Pulmonary artery endothelial cell (primary cell): ENCODE results near the gene SULT2B1. TPM values are rescaled to one million over a fixed set of nuclear protein-coding genes. Genes with fewer than 3 reads are reported as not detected.
A peak's percentile ranks its signal among the peaks of the same experiment; 100 is the strongest.

Experiments used
- DNase-seq: peaks from one replicate; pipeline ENCODE4 v3.0.0-alpha.2; 2011; ENCODE audit warnings: low read depth, low spot score
- total RNA-seq: library from RNA; depleted of rRNA; stranded (reverse); fragments of >200 nt; gene quantifications from 2 replicates; pipeline ENCODE4 v1.2.3, GENCODE V29; 2014

Gene SULT2B1
- total RNA-seq, 1 donor from 2014 or later, result not detected

DNA sequence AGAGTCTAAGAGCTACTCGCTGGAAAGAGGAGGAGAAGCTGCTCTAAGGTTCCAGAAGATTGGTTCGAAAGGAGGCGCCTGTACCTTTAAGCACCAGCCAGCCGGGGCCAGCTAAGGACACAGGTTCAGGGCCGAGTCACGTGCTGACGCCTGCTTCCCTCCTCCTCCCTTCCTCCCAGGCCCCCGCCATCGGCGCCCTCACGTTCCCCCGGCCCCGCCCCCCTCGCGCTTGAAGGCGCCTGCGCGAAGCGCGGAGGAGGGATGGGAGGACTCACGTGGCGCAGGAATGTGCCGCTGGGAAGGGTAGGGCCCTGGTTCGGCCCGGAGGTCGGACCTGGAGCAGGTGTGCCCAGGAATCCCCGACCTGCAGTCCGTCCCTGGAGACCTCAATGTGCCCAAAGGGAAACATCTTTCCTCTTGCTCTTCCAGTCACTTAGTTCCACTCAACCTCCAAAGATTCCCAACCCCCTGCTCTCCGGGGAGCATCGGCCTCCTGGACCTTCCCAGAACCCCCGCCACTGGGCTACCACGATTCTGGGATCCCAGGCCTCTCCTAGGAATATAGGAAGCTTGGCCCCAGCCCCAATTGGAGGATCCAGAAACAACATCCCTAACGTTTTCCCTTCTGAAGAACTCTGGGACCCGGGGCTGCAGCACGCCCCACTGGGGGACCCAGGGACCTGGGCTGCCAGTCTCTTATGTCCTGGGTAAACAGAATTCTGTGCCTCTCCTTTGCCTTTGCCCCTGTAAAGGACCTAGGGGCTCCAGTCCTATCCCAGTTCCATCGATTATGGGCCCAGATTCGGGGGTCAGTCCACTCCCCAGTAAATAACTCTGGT, 82.7 kb downstream of the SULT2B1 start:
- DNase-seq, result peak; percentile 88

DNA sequence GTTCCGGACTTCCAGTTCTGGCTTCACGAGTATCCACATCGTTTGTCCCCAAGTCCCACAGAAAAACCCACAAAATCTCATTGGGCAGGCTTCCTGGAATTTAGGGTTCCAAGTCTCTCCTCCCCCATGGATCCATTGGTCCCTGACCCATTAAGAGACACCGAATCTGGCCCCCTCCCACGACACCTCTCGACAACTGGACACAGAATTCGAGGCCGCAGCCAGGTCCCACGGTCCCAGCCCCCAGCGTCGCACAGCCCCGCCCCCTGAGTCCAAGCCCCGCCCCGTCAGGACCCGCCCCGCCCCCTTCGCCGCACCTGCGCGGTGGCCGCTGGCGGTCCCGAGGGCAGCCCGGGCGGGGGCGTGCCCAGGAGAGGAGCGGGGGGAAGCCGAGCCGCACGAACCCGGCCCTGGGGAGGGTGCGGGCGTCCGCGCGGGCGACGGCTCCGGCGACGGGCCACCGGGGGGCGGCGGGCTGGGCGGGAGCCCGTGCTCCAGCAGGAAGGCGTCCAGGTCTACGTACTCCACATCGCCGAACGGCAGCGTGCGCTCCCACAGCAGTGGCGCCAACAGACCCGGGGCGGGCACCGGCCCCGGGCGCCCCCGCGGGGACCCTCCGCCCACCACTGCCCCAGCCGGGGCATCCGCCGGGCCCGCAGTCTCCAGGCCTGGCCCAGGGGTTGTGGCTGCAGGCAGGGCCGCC, 83.4 kb downstream of the SULT2B1 start:
- no peak for DNase-seq

DNA sequence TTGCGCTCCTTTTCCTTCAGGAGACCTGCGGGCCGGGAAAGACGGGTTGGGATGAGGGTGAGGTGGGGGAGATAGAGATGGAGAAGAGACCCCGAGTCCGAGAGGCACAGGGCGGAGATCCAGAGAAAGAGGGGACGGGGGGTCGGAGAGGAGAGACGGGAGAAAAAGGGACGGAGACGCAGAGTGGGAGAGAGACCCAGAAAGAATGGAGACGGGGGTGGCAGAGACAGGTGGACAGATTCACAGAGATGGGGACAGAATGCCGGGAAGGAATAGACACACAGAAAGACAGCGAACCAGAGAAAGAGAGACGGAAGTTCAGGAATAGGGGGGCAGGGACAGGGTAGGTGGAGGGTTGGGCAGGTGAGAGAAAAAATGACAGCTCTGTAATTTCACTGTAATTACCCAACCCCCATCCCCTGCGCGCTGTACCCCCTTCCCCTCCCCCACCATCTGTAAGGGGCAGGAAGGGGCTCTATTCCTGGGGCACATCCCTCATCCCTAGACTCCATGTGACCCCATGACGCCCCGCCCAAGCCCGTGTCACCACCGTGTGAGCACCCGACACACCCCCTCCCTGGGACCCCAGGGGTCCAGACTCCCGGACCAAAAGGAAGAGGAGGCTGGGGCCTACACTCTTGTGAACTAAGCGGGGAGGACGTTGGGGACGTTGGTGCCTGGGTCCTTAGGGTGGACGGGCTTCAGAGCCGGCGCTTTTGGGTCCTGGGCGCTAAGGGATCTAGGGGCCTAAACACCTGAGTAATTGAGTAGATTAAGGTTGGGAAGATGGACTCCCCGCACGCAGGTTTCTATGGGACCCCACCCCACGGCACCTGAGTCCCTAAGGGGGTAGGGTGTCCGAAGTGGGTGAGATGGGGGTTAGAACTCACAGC, 84.2 kb downstream of the SULT2B1 start:
- DNase-seq, result no peak

DNA sequence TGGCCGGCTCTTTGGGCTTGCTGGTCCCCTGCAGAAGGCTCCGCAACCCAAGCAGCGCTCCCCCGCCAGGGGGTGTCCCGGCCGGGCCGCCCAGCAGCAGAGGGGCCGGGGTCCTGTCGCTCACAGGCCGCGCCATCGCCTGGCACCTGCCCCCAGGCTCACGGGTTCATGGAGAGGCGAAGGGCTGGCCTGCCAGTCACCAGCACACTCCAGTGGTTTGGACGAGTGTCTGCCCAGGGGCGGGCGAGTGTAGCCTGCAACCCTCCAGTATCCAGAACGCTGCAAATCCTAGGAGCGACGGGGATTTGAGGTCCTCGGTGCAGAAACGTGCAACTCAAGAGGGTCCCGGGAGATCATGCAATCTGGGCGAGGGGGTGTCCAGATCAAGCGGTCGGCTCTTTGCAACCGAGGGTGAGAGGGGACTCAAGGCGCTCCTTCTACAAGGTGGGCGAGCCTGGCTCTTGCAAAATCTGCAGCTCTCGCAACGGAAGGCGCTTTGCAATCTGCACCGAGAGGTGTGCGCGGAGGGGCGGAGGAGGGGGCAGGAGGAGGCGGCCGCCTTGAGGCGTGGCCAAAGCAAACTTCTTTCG, 85.0 kb downstream of the SULT2B1 start, which contains the start of gene DBP:
DBP (minus strand) TSS at position 521 of the 590 bp plus-strand sequence; CDS start at position 136, 385 bp downstream.
- no peak for DNase-seq

DNA sequence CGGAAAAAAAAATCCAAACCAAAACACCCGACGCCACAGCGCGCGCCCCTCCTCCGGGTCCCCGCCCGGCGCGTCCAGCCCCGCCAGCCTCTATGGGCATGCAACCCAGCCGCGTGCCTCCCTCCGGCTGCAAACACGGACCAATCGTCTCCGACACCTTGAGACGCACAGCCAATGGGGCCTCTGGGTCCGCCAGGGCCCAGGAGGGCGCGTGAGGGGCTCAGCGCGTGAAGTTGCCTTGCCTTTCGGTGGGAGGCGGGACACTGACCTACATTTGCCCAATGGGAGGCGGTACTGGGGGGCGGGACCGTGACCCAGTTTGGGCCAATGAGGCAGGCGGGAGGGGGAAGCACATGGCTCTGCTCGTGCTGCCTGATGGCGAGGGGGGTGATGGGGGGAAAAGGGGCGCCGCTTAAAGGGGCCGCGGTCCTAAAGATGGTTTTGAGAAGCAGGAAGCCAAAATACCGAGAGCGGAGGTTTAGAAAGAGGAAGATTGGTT, 85.5 kb downstream of the SULT2B1 start:
- DNase-seq, result peak; percentile 92

DNA sequence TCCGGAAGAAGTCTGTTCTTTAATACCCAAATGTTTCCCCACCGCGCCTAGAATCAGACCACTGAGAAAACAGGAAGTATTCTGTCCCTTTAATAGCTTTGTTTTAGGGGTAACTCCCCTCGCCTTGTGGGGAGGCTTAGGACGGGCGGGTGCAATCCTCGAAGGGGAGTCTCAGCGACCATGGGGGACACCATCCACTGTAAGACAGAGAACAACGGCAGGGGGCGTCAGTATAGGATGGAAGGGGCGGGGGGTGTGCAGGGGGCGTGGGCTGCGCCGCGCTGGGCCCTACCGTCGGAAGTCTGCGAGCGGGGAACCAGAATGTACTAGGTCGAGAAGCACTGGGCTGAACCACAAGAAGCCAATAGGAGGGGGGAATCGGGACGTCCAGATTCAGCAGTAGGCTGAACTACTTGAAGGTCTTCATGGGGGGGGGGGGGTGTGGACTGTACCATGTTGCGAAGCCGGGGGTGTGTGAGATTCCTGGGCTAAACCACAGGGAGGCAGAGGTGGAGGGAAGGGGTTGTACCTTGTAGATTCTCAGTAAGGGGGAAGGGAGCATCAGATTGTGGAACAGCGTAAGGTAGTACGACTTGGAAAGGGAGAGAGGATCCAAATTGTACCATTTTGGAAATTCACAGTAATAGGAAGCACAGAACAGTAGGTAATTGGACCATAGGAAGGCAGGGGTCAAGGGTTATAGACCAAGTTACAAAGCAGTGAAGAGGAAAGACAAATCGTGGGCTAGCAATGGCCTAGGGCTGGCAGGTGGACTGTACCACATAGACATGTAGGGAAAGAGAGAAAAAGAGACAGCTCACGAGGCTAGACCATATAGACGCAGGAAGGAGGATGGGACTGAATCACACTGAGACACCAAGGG, 86.2 kb downstream of the SULT2B1 start:
- peak; percentile 83 for DNase-seq

DNA sequence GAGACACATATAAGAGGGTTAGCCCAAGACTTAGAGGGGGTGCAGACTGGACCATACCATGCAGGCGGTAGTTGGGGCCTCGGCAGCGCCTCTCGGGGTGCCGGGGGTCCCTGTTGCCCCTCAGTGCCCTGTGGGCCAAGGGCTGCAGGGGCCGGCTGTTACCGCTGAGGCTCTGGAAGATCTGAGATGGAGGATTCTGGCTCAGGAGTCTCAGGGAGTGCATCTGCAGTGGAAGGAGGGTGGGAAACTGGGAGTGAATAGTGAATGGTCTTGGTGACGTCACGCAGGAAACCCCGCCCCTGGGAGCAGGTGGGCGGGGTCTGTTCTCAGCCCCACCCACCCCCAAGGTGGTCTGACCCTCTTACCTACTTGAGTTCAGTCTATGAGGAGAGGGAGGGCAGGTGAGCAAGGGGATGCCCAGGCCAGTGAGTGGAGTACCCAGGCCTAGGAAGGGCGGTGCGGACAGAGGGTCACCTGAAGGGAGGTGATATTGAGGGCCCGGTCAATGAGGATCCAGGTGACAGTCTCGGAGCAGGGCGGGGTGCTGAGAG, 86.9 kb downstream of the SULT2B1 start:
- no peak for DNase-seq

DNA sequence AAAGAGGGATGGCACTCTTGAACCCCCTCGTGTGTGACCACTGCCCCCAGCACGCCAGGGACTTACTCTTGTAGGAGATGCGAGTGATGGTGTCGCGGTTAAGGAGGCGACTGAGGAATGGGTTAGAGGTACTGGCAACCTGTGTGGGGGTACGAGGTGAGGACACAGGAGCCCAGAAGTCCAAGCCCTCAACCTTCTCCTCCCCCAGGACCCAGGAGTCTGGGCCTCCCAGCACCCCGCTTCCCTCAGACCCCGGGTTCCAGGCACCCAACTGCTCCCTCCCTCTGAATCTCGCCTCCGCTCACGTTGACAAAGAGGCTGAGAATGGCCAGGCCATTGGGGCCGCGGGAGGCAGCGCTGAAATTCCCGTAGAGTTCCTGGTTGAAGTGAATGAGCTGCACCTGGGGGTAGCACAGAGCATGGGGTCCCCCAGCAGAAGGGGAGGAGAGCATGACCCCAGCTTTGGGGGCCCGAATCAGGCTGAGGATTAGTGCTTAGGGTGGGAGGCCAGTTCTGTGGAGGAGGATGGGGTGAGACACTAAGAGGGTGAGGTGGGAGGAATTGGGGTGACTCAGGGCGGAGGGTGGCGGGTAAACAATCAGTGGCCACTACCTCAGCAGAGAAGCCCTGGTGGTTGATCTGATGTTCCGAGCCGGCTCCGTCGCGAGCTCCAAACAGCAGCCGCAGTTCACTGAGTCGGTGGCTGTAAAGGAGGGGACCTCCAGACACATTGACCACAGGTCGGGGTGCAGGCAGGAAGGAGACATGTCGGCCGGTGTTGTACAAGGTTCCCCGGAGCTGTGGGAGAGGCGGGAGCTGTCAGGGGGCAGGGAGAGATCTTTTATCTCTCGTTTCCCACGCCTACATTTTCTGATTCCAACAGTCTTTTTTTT, 87.8 kb downstream of the SULT2B1 start:
- DNase-seq, result no peak

DNA sequence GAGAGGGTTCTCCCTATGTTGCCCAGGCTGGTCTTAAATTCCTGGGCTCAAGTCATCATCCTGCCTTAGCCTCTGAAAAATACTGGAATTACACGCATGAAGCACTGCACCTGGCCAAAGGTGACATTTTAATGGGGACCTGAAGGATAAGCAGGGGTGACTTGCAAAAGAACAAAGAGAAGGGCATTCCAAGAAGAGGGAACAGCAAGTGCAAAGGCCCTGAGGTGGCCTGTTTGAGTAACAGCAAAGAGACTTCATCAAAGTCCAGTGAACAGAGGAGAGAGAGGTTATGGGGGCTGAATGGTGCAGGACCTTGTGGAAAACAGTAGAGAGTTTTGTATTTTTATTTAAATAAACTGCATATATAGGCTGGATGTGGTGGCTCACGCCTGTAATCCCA, 89.9 kb downstream of the SULT2B1 start:
- no peak for DNase-seq

DNA sequence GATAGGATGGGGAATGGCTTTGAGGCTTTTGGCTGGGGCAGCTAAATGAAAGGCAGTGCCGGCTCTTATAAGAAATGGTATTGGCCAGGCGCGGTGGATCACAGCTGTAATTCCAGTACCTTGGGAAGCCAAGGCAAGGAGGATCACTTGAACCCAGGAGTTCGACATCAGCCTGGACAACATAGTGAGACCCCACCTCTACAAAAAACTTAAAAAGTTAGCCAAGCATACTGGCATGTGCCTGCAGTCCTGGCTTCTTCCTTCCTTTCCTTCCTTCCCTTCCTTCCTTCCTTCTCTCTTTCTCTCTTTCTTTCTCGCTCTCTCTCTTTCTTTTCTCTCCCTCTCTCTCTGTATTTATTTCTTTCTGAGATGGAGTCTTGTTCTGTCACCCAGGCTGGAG, 90.9 kb downstream of the SULT2B1 start:
- DNase-seq, result no peak

DNA sequence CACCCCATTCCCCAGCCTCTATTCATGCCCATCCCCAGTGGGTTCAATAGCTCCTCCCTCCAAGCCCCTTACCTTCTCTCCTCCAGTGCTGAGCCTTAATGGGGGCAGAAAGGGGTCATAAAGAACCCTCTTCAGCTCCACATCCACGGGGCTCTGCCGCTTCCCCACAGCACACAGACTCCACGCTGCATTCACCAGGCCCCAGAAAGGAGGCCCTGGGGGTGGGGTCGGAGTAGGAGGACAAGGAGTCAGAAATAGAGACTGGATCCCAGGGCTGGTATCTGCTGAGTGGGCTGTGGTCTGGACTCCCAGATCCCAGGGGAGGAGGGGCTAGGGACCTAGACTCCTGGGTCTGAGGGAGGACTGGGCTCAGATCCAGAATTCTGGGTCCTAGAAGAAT, 92.4 kb downstream of the SULT2B1 start:
- DNase-seq, result no peak

DNA sequence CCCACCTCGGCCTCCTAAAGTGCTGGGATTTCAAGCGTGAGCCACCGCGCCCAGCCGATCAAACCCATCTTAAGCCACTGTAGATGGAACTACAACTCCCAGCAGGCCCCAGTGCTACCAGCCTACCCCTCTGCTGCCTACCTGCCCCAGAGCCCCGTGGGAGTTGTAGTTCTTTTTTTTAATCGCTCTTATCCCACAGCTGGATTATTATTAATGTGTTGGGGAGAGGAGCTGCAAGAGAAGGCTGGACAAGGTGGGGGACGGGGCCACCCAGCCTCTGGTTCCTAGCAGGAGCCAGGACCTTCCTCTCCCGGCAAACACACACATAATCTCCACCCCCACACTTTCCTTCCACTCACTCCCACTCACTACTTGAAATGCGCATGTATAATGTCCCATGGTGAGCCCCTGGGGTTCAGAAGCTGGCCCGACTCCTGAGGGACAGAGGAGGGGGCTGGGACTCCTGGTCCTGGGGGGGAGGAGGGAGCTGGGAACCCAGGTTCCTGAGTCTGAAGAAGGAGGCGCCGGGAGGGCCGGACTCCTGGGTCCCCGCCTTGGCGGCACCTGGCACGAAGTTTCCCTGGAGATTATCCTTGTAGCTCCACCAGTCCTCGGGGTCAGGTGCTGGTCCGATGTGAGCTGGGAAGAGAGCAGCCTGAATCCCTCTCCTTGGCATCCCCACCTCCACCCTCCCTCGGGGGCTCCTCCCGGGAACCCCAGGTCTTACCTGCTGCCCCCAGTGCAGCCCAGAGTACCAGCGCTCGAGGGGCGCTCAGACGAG, 93.1 kb downstream of the SULT2B1 start:
- no peak for DNase-seq

DNA sequence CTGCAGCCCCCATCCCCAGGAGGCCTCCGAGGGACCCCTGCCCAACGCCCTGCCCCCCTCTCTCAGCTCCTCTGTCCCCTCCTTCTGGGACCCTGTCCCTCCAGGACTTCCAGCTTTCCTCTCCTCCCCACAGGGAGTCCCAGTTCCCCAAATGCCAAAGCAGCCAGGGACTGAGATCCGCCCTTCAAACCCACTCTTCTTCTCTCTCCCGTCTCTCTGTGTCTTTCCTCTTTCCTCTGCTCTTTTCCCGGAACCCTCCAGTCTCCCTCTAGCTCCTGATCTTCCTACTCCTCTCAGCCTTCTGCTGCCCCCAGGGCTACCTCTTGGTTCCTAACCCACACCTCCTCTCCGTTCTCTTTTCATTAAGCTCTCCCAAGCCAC, 93.6 kb downstream of the SULT2B1 start:
- DNase-seq, result no peak

DNA sequence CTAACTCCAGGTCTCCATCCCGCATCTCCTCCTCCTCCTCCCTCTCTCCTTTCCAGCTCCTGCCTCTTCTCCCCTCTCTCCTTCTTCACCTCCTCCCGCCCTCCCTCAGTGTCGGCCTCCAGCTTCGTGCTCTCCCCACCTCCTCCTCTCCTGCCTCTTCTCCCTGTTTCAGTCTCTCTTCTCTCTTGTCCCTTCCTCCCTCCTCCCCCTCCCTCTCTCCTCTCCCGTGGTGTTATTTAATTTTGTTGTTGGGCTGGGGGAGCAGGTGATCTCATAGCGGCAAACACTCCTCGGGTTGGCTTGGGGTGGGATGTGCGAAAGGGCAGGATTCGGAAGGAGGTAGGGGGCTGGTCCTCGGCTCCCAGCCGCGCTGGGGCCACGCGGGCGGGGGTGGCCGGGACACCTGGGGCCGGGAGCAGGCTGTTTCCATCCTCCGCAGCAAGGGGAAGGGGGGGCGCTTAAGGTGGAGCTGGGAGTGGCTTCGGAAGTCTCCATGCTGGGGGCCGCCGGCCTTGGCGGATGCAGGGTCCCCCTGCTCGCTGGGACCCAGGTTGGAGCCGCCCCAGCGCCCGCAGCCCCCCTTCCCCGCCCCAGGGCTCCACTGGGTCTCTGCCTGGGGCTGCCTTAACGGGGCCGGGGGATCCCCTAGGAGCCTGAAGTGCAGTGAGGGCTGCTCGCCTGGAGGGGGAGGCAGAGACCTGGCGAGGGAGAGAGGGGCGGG, 94.2 kb downstream of the SULT2B1 start, which contains the start of gene CA11:
CA11 (minus strand) TSS at position 187 of the 721 bp plus-strand sequence. CDS start 555 bp downstream, outside the sequence.
- DNase-seq, result no peak

DNA sequence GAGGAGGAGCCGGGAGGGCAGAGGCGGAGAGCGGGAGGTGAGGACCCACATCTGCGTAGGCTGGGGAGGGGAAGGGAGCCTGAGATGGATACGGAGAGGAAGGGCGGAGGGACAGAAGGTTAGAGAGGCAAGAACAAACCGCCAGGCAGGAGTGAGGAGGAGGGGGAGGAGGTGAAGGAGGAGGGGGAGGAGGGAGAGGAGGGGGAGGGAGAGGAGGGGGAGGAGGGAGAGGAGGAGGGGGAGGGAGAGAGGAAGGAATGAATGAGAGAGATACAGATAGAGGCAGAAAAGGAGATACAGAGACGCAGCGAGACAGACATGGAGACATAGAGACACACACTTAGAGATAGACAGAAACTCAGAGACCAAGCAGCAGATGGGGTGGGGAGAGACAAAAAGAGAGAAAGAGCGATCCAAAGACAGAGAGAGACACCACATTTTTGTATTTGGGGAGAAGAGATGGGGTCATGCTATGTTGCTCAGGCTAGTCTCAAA, 94.8 kb downstream of the SULT2B1 start:
- no peak for DNase-seq

DNA sequence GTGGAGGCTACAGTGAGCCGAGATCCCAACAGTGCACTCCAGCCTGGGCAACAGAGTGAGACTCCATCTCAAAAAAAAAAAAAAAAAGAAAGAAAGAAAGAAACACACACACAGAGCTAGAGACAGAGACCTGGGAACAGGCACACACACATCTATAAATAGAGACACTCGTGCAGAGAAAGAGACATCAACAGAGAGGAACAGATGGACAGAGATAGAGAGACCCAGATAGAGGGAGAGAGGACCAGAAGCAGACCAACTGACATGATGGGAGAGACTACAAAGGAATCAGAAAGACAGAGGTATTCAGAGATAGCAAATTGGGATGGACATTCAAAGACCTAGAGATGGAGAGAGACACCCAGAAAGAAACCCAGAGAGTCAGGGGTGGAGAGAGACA, 96.2 kb downstream of the SULT2B1 start:
- DNase-seq, result no peak
